Measurements from ENCODE around the gene KCNC1.

The KCNC1 gene

GRCh38 chr11:17786824-17787525 lies 52.4 kb downstream of the KCNC1 start:
- Histone ChIP-seq H3K9me3 (ENCODE audit: control insufficient read depth in 5 of 5, low read length in 5 of 5) (no peaks in the 10 kb centered on the region), H3K4me3 (ENCODE audit: low read depth in 1 of 5, low read length in 5 of 5) (no peak overlapping the region), H3K4me1 (ENCODE audit: control insufficient read depth in 5 of 5, insufficient read depth in 5 of 5, low read length in 5 of 5) (no peaks in the 10 kb centered on the region), H3K9ac (ENCODE audit: low read length in 5 of 5) (no peak overlapping the region), H3K36me3 (ENCODE audit: control insufficient read depth in 5 of 5, insufficient read depth in 5 of 5, low read length in 5 of 5) (peaks cover 0 to 6% (median 0%) of the 10 kb centered on the region in 5 donors), H3K27me3 (ENCODE audit: control insufficient read depth in 5 of 5, insufficient read depth in 4 of 5, low read length in 5 of 5) (no peaks in the 10 kb centered on the region), H3K27ac (ENCODE audit: low read depth, low read length) (no peak overlapping the region)

- no peaks in the 10 kb centered on the region for H3K27me3 ChIP-seq (ENCODE audit: control insufficient read depth in 5 of 5, insufficient read depth in 4 of 5, low read length in 5 of 5)
- no peak overlapping the region for H3K27ac ChIP-seq (ENCODE audit: low read depth, low read length)
- H3K4me3 ChIP-seq (ENCODE audit: low read depth in 1 of 5, low read length in 5 of 5): no peak overlapping the region
- no peak overlapping the region for H3K9ac ChIP-seq (ENCODE audit: low read length in 5 of 5)
- H3K4me1 ChIP-seq (ENCODE audit: control insufficient read depth in 5 of 5, insufficient read depth in 5 of 5, low read length in 5 of 5): no peaks in the 10 kb centered on the region
- H3K9me3 ChIP-seq (ENCODE audit: control insufficient read depth in 5 of 5, low read length in 5 of 5): no peaks in the 10 kb centered on the region
- H3K36me3 ChIP-seq (ENCODE audit: control insufficient read depth in 5 of 5, insufficient read depth in 5 of 5, low read length in 5 of 5): peaks cover 0 to 6% (median 0%) of the 10 kb centered on the region in 5 donors
Observed at GRCh38 chr11:17788084-17788483, 53.5 kb downstream of the KCNC1 start.

GRCh38 chr11:17790453-17790852 lies 55.9 kb downstream of the KCNC1 start:
- Histone ChIP-seq H3K4me3 (ENCODE audit: low read depth in 1 of 5, low read length in 5 of 5) (no peak overlapping the region), H3K27ac (ENCODE audit: low read depth, low read length) (no peak overlapping the region), H3K36me3 (ENCODE audit: control insufficient read depth in 5 of 5, insufficient read depth in 5 of 5, low read length in 5 of 5) (peaks cover 0 to 6% (median 0%) of the 10 kb centered on the region in 5 donors), H3K27me3 (ENCODE audit: control insufficient read depth in 5 of 5, insufficient read depth in 4 of 5, low read length in 5 of 5) (no peaks in the 10 kb centered on the region), H3K9ac (ENCODE audit: low read length in 5 of 5) (no peak overlapping the region), H3K9me3 (ENCODE audit: control insufficient read depth in 5 of 5, low read length in 5 of 5) (no peaks in the 10 kb centered on the region), H3K4me1 (ENCODE audit: control insufficient read depth in 5 of 5, insufficient read depth in 5 of 5, low read length in 5 of 5) (no peaks in the 10 kb centered on the region)

GRCh38 chr11:17791144-17791543 lies 56.6 kb downstream of the KCNC1 start:
- Histone ChIP-seq H3K4me3 (ENCODE audit: low read depth in 1 of 5, low read length in 5 of 5) (no peak overlapping the region), H3K4me1 (ENCODE audit: control insufficient read depth in 5 of 5, insufficient read depth in 5 of 5, low read length in 5 of 5) (no peaks in the 10 kb centered on the region), H3K9me3 (ENCODE audit: control insufficient read depth in 5 of 5, low read length in 5 of 5) (no peaks in the 10 kb centered on the region), H3K27ac (ENCODE audit: low read depth, low read length) (no peak overlapping the region), H3K27me3 (ENCODE audit: control insufficient read depth in 5 of 5, insufficient read depth in 4 of 5, low read length in 5 of 5) (no peaks in the 10 kb centered on the region), H3K36me3 (ENCODE audit: control insufficient read depth in 5 of 5, insufficient read depth in 5 of 5, low read length in 5 of 5) (peaks cover 0 to 3% (median 0%) of the 10 kb centered on the region in 5 donors), H3K9ac (ENCODE audit: low read length in 5 of 5) (no peak overlapping the region)

GRCh38 chr11:17792161-17792560 lies 57.6 kb downstream of the KCNC1 start:
- H3K4me3 ChIP-seq (ENCODE audit: low read depth in 1 of 5, low read length in 5 of 5): no peak overlapping the region
- H3K27me3 ChIP-seq (ENCODE audit: control insufficient read depth in 5 of 5, insufficient read depth in 4 of 5, low read length in 5 of 5): no peaks in the 10 kb centered on the region
- H3K9me3 ChIP-seq (ENCODE audit: control insufficient read depth in 5 of 5, low read length in 5 of 5): no peaks in the 10 kb centered on the region
- no peak overlapping the region for H3K9ac ChIP-seq (ENCODE audit: low read length in 5 of 5)
- no peak overlapping the region for H3K27ac ChIP-seq (ENCODE audit: low read depth, low read length)
- H3K4me1 ChIP-seq (ENCODE audit: control insufficient read depth in 5 of 5, insufficient read depth in 5 of 5, low read length in 5 of 5): no peaks in the 10 kb centered on the region
- H3K36me3 ChIP-seq (ENCODE audit: control insufficient read depth in 5 of 5, insufficient read depth in 5 of 5, low read length in 5 of 5): no peaks in the 10 kb centered on the region

GRCh38 chr11:17793642-17794170 lies 59.1 kb downstream of the KCNC1 start:
- H3K4me3 ChIP-seq (ENCODE audit: low read depth in 1 of 5, low read length in 5 of 5): no peak overlapping the region
- H3K9ac ChIP-seq (ENCODE audit: low read length in 5 of 5): no peak overlapping the region
- H3K27ac ChIP-seq (ENCODE audit: low read depth, low read length): no peak overlapping the region
- no peaks in the 10 kb centered on the region for H3K36me3 ChIP-seq (ENCODE audit: control insufficient read depth in 5 of 5, insufficient read depth in 5 of 5, low read length in 5 of 5)
- no peaks in the 10 kb centered on the region for H3K27me3 ChIP-seq (ENCODE audit: control insufficient read depth in 5 of 5, insufficient read depth in 4 of 5, low read length in 5 of 5)
- no peaks in the 10 kb centered on the region for H3K4me1 ChIP-seq (ENCODE audit: control insufficient read depth in 5 of 5, insufficient read depth in 5 of 5, low read length in 5 of 5)
- no peaks in the 10 kb centered on the region for H3K9me3 ChIP-seq (ENCODE audit: control insufficient read depth in 5 of 5, low read length in 5 of 5)

- H3K27me3 ChIP-seq (ENCODE audit: control insufficient read depth in 5 of 5, insufficient read depth in 4 of 5, low read length in 5 of 5): no peaks in the 10 kb centered on the region
Observed at GRCh38 chr11:17794981-17795380, 60.4 kb downstream of the KCNC1 start.

GRCh38 chr11:17796154-17796553 lies 61.6 kb downstream of the KCNC1 start:
- Histone ChIP-seq H3K9me3 (ENCODE audit: control insufficient read depth in 5 of 5, low read length in 5 of 5) (no peaks in the 10 kb centered on the region), H3K4me3 (ENCODE audit: low read depth in 1 of 5, low read length in 5 of 5) (no peak overlapping the region), H3K9ac (ENCODE audit: low read length in 5 of 5) (no peak overlapping the region), H3K36me3 (ENCODE audit: control insufficient read depth in 5 of 5, insufficient read depth in 5 of 5, low read length in 5 of 5) (no peaks in the 10 kb centered on the region), H3K27me3 (ENCODE audit: control insufficient read depth in 5 of 5, insufficient read depth in 4 of 5, low read length in 5 of 5) (no peaks in the 10 kb centered on the region), H3K27ac (ENCODE audit: low read depth, low read length) (no peak overlapping the region), H3K4me1 (ENCODE audit: control insufficient read depth in 5 of 5, insufficient read depth in 5 of 5, low read length in 5 of 5) (no peaks in the 10 kb centered on the region)

More at GRCh38 chr11:17794981-17795380, 60.4 kb downstream of the KCNC1 start:
- Histone ChIP-seq H3K4me1 (ENCODE audit: control insufficient read depth in 5 of 5, insufficient read depth in 5 of 5, low read length in 5 of 5) (no peaks in the 10 kb centered on the region), H3K9ac (ENCODE audit: low read length in 5 of 5) (no peak overlapping the region), H3K4me3 (ENCODE audit: low read depth in 1 of 5, low read length in 5 of 5) (no peak overlapping the region), H3K27ac (ENCODE audit: low read depth, low read length) (no peak overlapping the region), H3K9me3 (ENCODE audit: control insufficient read depth in 5 of 5, low read length in 5 of 5) (no peaks in the 10 kb centered on the region), H3K36me3 (ENCODE audit: control insufficient read depth in 5 of 5, insufficient read depth in 5 of 5, low read length in 5 of 5) (no peaks in the 10 kb centered on the region)

- Histone ChIP-seq H3K4me3 (ENCODE audit: low read depth in 1 of 5, low read length in 5 of 5) (no peak overlapping the region), H3K27ac (ENCODE audit: low read depth, low read length) (no peak overlapping the region), H3K9ac (ENCODE audit: low read length in 5 of 5) (no peak overlapping the region), H3K27me3 (ENCODE audit: control insufficient read depth in 5 of 5, insufficient read depth in 4 of 5, low read length in 5 of 5) (no peaks in the 10 kb centered on the region), H3K4me1 (ENCODE audit: control insufficient read depth in 5 of 5, insufficient read depth in 5 of 5, low read length in 5 of 5) (no peaks in the 10 kb centered on the region), H3K9me3 (ENCODE audit: control insufficient read depth in 5 of 5, low read length in 5 of 5) (no peaks in the 10 kb centered on the region), H3K36me3 (ENCODE audit: control insufficient read depth in 5 of 5, insufficient read depth in 5 of 5, low read length in 5 of 5) (no peaks in the 10 kb centered on the region)
Observed at GRCh38 chr11:17798253-17798652, 63.7 kb downstream of the KCNC1 start.

GRCh38 chr11:17798716-17799115 lies 64.1 kb downstream of the KCNC1 start:
- H3K4me3 ChIP-seq (ENCODE audit: low read depth in 1 of 5, low read length in 5 of 5): no peak overlapping the region
- H3K27me3 ChIP-seq (ENCODE audit: control insufficient read depth in 5 of 5, insufficient read depth in 4 of 5, low read length in 5 of 5): no peaks in the 10 kb centered on the region
- no peaks in the 10 kb centered on the region for H3K4me1 ChIP-seq (ENCODE audit: control insufficient read depth in 5 of 5, insufficient read depth in 5 of 5, low read length in 5 of 5)
- no peak overlapping the region for H3K27ac ChIP-seq (ENCODE audit: low read depth, low read length)
- H3K9ac ChIP-seq (ENCODE audit: low read length in 5 of 5): no peak overlapping the region
- no peaks in the 10 kb centered on the region for H3K9me3 ChIP-seq (ENCODE audit: control insufficient read depth in 5 of 5, low read length in 5 of 5)
- H3K36me3 ChIP-seq (ENCODE audit: control insufficient read depth in 5 of 5, insufficient read depth in 5 of 5, low read length in 5 of 5): no peaks in the 10 kb centered on the region
